Mucosa of descending colon (tissue), 3 donors: Measurements from ENCODE around the gene PHB1. TPM values are rescaled to one million over a fixed set of nuclear protein-coding genes. Genes with fewer than 3 reads are reported as not detected.

Experiments used
- ATAC-seq: fragments of 200-7000 bp; cut with Tn5 transposase; one replicate; pipeline ENCODE4 v1.9.1; 2020; ENCODE audit warnings: mild to moderate bottlenecking, moderate library complexity
- DNase-seq, 3 donors: peaks; one replicate each; pipeline ENCODE4 v3.0.0-alpha.2; 2020
- H3K36me3 ChIP-seq: fragments of 200-600 bp; one replicate; pipeline ENCODE4 v1.8.0; 2021; ENCODE audit warnings: low read depth, mild to moderate bottlenecking
- H3K4me1 ChIP-seq: fragments of 200-600 bp; one replicate; pipeline ENCODE4 v1.8.0; 2021; ENCODE audit warnings: low read depth, mild to moderate bottlenecking
- H3K4me3 ChIP-seq: fragments of 200-600 bp; one replicate; pipeline ENCODE4 v1.8.0; 2021; ENCODE audit warnings: mild to moderate bottlenecking
- H3K9me3 ChIP-seq: fragments of 200-600 bp; one replicate; pipeline ENCODE4 v1.8.0; 2021; ENCODE audit warnings: mild to moderate bottlenecking
- CTCF ChIP-seq: fragments of 200-600 bp; IDR thresholded peaks from one replicate; pipeline ENCODE4 v1.8.0; 2022; ENCODE audit warnings: antibody characterized with exemption, mild to moderate bottlenecking
- intact Hi-C, 2 donors: fragments of 100-400 bp; cut with DNase I in 1 of 2; cut with micrococcal nuclease in 1 of 2; formaldehyde crosslinking; loops; one replicate each; pipeline versions ENCODE4 v1.11.0 to v1.11.1; 2022; cut with DNase I, micrococcal nuclease
- total RNA-seq, 3 donors: library from RNA; stranded (reverse); fragmentation: NEBNext Ultra II Directional in 2 of 3; extraction: Animal tissue kit (Norgen Biotek cat#: 25700) in 2 of 3; gene quantifications; one replicate each; pipeline versions ENCODE4 v1.2.1 to v1.2.4, GENCODE V29; 2021 to 2023
- donor health status: DM: no; HTN: no; CAD: no; lungs with moderate emphysema.
- donor health status: DM: no; HTN: no; CAD: no.
- donor health status: DM: no; HTN: yes; CAD: no.

PHB1 gene
- total RNA-seq, 3 donors from 2014 or later, result 173 to 227 (median 216) TPM

- Histone ChIP-seq H3K9me3 (no peaks in the 10 kb centered on the region), H3K4me1 (no peaks in the 10 kb centered on the region), H3K4me3 (no peak overlapping the region), H3K36me3 (no peaks in the 10 kb centered on the region)
- no peak for TF ChIP-seq CTCF
- ATAC-seq, result no peak
- DNase-seq, result no peak
- intact Hi-C loops, result no loop called here
Measured at GRCh38 chr17:49452201-49452600, 37.5 kb upstream of the PHB1 start.

- ATAC-seq (no peak), DNase-seq (no peak)
- no peak for TF ChIP-seq CTCF
- intact Hi-C loops, result no loop called here
- Histone ChIP-seq H3K4me1 (no peaks in the 10 kb centered on the region), H3K9me3 (no peaks in the 10 kb centered on the region), H3K4me3 (no peak overlapping the region), H3K36me3 (no peaks in the 10 kb centered on the region)
Measured at GRCh38 chr17:49450735-49451134, 36.1 kb upstream of the PHB1 start.

- Histone ChIP-seq H3K36me3 (no peaks in the 10 kb centered on the region), H3K9me3 (no peaks in the 10 kb centered on the region), H3K4me1 (no peaks in the 10 kb centered on the region), H3K4me3 (no peak overlapping the region)
- TF ChIP-seq CTCF, result no peak
- ATAC-seq (no peak), DNase-seq (no peak)
- intact Hi-C loops, result no loop called here
Measured at GRCh38 chr17:49450181-49450580, 35.5 kb upstream of the PHB1 start.

GRCh38 chr17:49447628-49448302 is 33.1 kb upstream of the PHB1 start:
- TF ChIP-seq CTCF, result no peak
- no peaks in the 10 kb centered on the region for H3K36me3 ChIP-seq
- H3K4me3 ChIP-seq, result no peak overlapping the region
- H3K4me1 ChIP-seq, result no peaks in the 10 kb centered on the region
- ATAC-seq (no peak), DNase-seq (no peak)
- intact Hi-C loops, result no loop called here
- H3K9me3 ChIP-seq, result no peaks in the 10 kb centered on the region

GRCh38 chr17:49445591-49445990 is 30.9 kb upstream of the PHB1 start:
- Histone ChIP-seq H3K4me1 (no peaks in the 10 kb centered on the region), H3K9me3 (no peaks in the 10 kb centered on the region), H3K4me3 (no peak overlapping the region), H3K36me3 (no peaks in the 10 kb centered on the region)
- ATAC-seq (no peak), DNase-seq (no peak)
- intact Hi-C loops, result no loop called here
- TF ChIP-seq CTCF, result no peak

GRCh38 chr17:49444384-49444783 is 29.7 kb upstream of the PHB1 start:
- H3K4me1 ChIP-seq, result no peaks in the 10 kb centered on the region
- TF ChIP-seq CTCF, result no peak
- intact Hi-C loops, result no loop called here
- H3K36me3 ChIP-seq, result no peaks in the 10 kb centered on the region
- H3K4me3 ChIP-seq, result no peak overlapping the region
- DNase-seq (no peak), ATAC-seq (no peak)
- no peaks in the 10 kb centered on the region for H3K9me3 ChIP-seq
